WTC11 (cell line): ENCODE measurements around the gene NUMBL.

Source experiments
- ESRRA ChIP-seq: sonication (generic); formaldehyde crosslinking; IDR thresholded peaks from 2 replicates; pipeline ENCODE4 v1.8.1; 2022; ENCODE audit warnings: mild to moderate bottlenecking, missing genetic modification reagents, borderline replicate concordance
- GABPB1 ChIP-seq: sonication (generic); formaldehyde crosslinking; IDR thresholded peaks from 2 replicates; pipeline ENCODE4 v1.8.1; 2023; ENCODE audit warnings: mild to moderate bottlenecking, missing genetic modification reagents

DNA sequence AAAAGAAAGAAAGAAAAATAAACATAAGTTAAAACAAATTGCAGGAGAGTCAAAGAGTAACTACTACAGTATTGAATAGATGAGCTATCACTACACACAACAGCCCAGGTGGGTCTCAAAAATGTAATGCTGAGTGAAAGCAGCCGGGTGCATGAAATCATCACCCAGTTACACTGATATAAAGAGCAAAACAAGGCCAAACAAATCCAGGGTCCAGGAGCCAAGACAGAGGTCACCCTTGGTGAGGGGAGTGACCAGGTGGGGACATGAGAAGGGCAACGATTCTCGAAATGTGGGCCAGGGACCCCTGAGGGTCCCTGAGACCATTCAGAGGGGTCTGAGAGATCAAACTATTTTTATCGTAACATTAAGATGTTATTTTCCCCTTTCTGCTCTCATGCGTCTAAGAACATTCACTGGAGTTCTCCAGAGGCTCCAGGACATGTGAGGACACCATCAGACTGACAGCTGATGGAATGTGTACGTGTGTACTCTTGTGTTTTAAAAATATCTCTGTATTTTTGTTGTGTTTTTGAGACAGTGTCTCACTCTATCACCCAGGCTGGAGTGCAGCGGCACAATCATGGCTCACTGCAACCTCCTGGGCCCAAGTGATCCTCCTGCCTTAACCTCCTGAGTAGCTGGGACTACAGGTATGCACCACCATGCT is 15.6 kb upstream of the NUMBL start:
- TF ChIP-seq GABPB1 (CRISPR knock-in tag) (no peak), ESRRA (CRISPR knock-in tag) (no peak)
